Peyer's patch (tissue), 4 donors: ENCODE data around the gene EMC1.

Source experiments
- POLR2A ChIP-seq, 2 donors: fragments of 450-650 bp; IDR thresholded peaks; one replicate each; pipeline ENCODE4 v1.5.1; 2017; ENCODE audit warnings: antibody characterized with exemption in 2 of 2, mild to moderate bottlenecking in 2 of 2, moderate library complexity in 2 of 2
- TF ChIP-seq, protein P1 (sequence below), 6 experiments: fragments of 450-650 bp in 4 of 6; fragments of 200-600 bp in 2 of 6; sonication (generic) in 1 of 6; IDR thresholded peaks; one replicate each; pipeline ENCODE4 v1.5.1; 2017 to 2019; ENCODE audit warnings: antibody characterized with exemption in 6 of 6, mild to moderate bottlenecking in 3 of 6, moderate library complexity in 1 of 6

DNA sequence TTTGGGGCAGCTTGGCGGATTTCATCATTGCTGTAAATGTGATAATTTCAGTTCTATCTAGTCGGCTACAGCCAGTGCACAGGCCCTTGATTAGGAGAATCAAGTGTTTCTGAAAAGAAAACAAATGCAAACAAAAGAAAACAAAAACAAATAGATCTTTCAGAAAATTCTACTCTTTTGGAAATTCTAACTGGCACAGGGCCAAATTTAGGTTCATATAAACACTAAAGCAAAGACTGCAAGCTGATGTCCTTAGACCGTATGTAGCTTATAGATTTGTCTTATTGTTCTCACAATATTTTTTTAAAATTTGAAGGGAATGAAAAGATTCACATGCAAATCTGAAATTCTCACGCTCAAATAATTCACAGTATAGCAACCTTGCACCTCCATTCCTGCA is 52.5 kb downstream of the EMC1 start:
- TF ChIP-seq POLR2A (IDR thresholded peaks at IDR 0.05) = no peak
- TF ChIP-seq, protein P1, sequence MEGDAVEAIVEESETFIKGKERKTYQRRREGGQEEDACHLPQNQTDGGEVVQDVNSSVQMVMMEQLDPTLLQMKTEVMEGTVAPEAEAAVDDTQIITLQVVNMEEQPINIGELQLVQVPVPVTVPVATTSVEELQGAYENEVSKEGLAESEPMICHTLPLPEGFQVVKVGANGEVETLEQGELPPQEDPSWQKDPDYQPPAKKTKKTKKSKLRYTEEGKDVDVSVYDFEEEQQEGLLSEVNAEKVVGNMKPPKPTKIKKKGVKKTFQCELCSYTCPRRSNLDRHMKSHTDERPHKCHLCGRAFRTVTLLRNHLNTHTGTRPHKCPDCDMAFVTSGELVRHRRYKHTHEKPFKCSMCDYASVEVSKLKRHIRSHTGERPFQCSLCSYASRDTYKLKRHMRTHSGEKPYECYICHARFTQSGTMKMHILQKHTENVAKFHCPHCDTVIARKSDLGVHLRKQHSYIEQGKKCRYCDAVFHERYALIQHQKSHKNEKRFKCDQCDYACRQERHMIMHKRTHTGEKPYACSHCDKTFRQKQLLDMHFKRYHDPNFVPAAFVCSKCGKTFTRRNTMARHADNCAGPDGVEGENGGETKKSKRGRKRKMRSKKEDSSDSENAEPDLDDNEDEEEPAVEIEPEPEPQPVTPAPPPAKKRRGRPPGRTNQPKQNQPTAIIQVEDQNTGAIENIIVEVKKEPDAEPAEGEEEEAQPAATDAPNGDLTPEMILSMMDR (IDR thresholded peaks at IDR 0.05) = no peak
